B cell (primary cell): ENCODE data around the gene GPHN. TPM values are rescaled to one million over a fixed set of nuclear protein-coding genes. Genes with fewer than 3 reads are reported as not detected.

Source experiments
- ATAC-seq: fragments of 200-7000 bp; cut with Tn5 transposase; one replicate; pipeline ENCODE4 v1.10.0; 2021; ENCODE audit warnings: low read depth, mild to moderate bottlenecking, moderate number of reproducible peaks, moderate library complexity
- CTCF ChIA-PET: fragments of 350-600 bp; sonication (Branson Sonifier 250); formaldehyde crosslinking; loops from one replicate; lab custom pipeline; 2021; ENCODE audit warnings: antibody characterized with exemption, inconsistent platforms; lab: Charles Lee
- POLR2A ChIA-PET: fragments of 350-600 bp; sonication (Branson Sonifier 250); formaldehyde crosslinking; loops from one replicate; lab custom pipeline; 2021; ENCODE audit warnings: antibody characterized with exemption; lab: Charles Lee
- DNase-seq: peaks from one replicate; pipeline ENCODE4 v3.0.0; 2013
- H2AFZ ChIP-seq: 2 replicates; pipeline ENCODE4 v1.6.1; 2012; ENCODE audit warnings: mild to moderate bottlenecking, low read depth, low read length; ENCODE audit not compliant: insufficient read depth, poor library complexity, severe bottlenecking
- H3K27ac ChIP-seq, 2 donors: 1 replicate in 1 of 2; 2 replicates in 1 of 2; pipeline ENCODE4 v1.5.1; 2012 to 2013; ENCODE audit warnings: low read length in 2 of 2, mild to moderate bottlenecking in 2 of 2, moderate library complexity in 1 of 2
- H3K27me3 ChIP-seq, 4 experiments: fragments of 200-600 bp in 1 of 4; sonication (generic) in 1 of 4; replicated peaks in 1 of 4; 1 replicate in 2 of 4; 2 replicates in 2 of 4; pipeline versions ENCODE4 v1.6.1 to v1.7.0; 2013 to 2016; ENCODE audit warnings: low read length in 3 of 4, mild to moderate bottlenecking in 2 of 4, mixed read lengths in 1 of 4, moderate library complexity in 1 of 4; ENCODE audit not compliant: insufficient read depth in 4 of 4, control insufficient read depth in 3 of 4; ENCODE audit errors: control extremely low read depth in 1 of 4
- H3K36me3 ChIP-seq, 2 experiments: replicated peaks in 1 of 2; 1 replicate in 1 of 2; 2 replicates in 1 of 2; pipeline versions ENCODE4 v1.6.1 to v1.7.1; 2013; ENCODE audit warnings: low read length in 1 of 2; ENCODE audit not compliant: insufficient read depth in 2 of 2, control insufficient read depth in 1 of 2; ENCODE audit errors: control extremely low read depth in 1 of 2, extremely low read depth in 1 of 2
- H3K4me1 ChIP-seq, 2 donors: fragments of 200-600 bp in 1 of 2; sonication (generic) in 1 of 2; 1 replicate in 1 of 2; 2 replicates in 1 of 2; pipeline versions ENCODE4 v1.5.1 to v1.6.1; 2013 to 2017; ENCODE audit warnings: low read length in 2 of 2; ENCODE audit not compliant: control insufficient read depth in 2 of 2, insufficient read depth in 2 of 2
- H3K4me2 ChIP-seq: replicated peaks from 2 replicates; pipeline ENCODE3; 2012; ENCODE audit warnings: mild to moderate bottlenecking, low read depth, low read length; ENCODE audit not compliant: poor library complexity, severe bottlenecking
- H3K4me3 ChIP-seq, 5 experiments: fragments of 200-600 bp in 1 of 5; sonication (generic) in 1 of 5; 1 replicate in 3 of 5; 2 replicates in 2 of 5; pipeline versions ENCODE4 v1.5.1 to v1.7.0; 2011 to 2016; ENCODE audit warnings: low read length in 4 of 5, mild to moderate bottlenecking in 4 of 5, low read depth in 2 of 5, control low read depth in 1 of 5, moderate library complexity in 1 of 5; ENCODE audit not compliant: insufficient read depth in 1 of 5; ENCODE audit errors: control extremely low read depth in 1 of 5, extremely low read depth in 1 of 5
- H3K79me2 ChIP-seq: fragments of 200-600 bp; sonication (generic); one replicate; pipeline ENCODE4 v1.6.0; 2016; ENCODE audit warnings: low read length; ENCODE audit not compliant: control insufficient read depth, insufficient read depth
- H3K9ac ChIP-seq: fragments of 200-600 bp; sonication (generic); 2 replicates; pipeline ENCODE4 v1.6.1; 2017; ENCODE audit warnings: mild to moderate bottlenecking, low read length, moderate library complexity
- H3K9me3 ChIP-seq, 3 donors: one replicate each; pipeline versions ENCODE4 v1.6.1 to v1.7.1; 2013; ENCODE audit warnings: low read length in 2 of 3; ENCODE audit not compliant: control insufficient read depth in 2 of 3, insufficient read depth in 1 of 3; ENCODE audit errors: control extremely low read depth in 1 of 3
- H4K20me1 ChIP-seq: 2 replicates; pipeline ENCODE4 v1.6.0; 2012; ENCODE audit warnings: mild to moderate bottlenecking, low read length; ENCODE audit not compliant: insufficient read depth, control insufficient read depth, poor library complexity, severe bottlenecking
- H3K27ac Mint-ChIP-seq: one replicate; pipeline ENCODE4 v1.8.0; 2021; ENCODE audit warnings: mixed read lengths
- H3K27me3 Mint-ChIP-seq: one replicate; pipeline ENCODE4 v1.8.0; 2021; ENCODE audit warnings: mixed read lengths
- H3K4me1 Mint-ChIP-seq: one replicate; pipeline ENCODE4 v1.8.0; 2021; ENCODE audit warnings: mixed read lengths
- H3K4me3 Mint-ChIP-seq: one replicate; pipeline ENCODE4 v1.8.0; 2021; ENCODE audit warnings: mixed read lengths
- H3K9me3 Mint-ChIP-seq: one replicate; pipeline ENCODE4 v1.8.0; 2022; ENCODE audit warnings: mixed read lengths; ENCODE audit not compliant: insufficient read depth
- EZH2 ChIP-seq: IDR thresholded peaks from 2 replicates; pipeline ENCODE4 v1.6.1; 2012; ENCODE audit warnings: borderline replicate concordance, low read depth, mild to moderate bottlenecking, moderate library complexity, low read length; ENCODE audit not compliant: insufficient read depth, poor library complexity, severe bottlenecking
- WGBS: methylation state at CpG from one replicate; pipeline ENCODE4 v1.1.5; 2013; ENCODE audit warnings: missing lambda C conversion rate; ENCODE audit not compliant: insufficient coverage; 5-methylcytosine and 5-hydroxymethylcytosine counted together
- intact Hi-C: fragments of 100-400 bp; cut with micrococcal nuclease; formaldehyde crosslinking; loops from one replicate; pipeline ENCODE4 v1.10.0; 2022
- polyA plus RNA-seq: library from polyadenylated mRNA; depleted of rRNA; stranded (reverse); fragments of >200 nt; gene quantifications from 2 replicates; pipeline ENCODE4 v1.2.3, GENCODE V29; 2012
- total RNA-seq, 2 donors: library from RNA; stranded (reverse); fragments of 120-200 nt in 1 of 2; gene quantifications; 1 replicate in 1 of 2; 2 replicates in 1 of 2; pipeline versions ENCODE4 v1.2.3 to v1.2.4, GENCODE V29; 2013 to 2022
- TF ChIP-seq, protein P1 (sequence below): fragments of 200-600 bp; IDR thresholded peaks from one replicate; pipeline ENCODE4 v1.8.0; 2022; ENCODE audit warnings: antibody characterized with exemption, mild to moderate bottlenecking

The GPHN gene
- total and polyA plus RNA-seq, 2 donors (not counting 1 experiment from before 2014, with no cell fraction given), result 3.4 to 18.0 TPM

DNA sequence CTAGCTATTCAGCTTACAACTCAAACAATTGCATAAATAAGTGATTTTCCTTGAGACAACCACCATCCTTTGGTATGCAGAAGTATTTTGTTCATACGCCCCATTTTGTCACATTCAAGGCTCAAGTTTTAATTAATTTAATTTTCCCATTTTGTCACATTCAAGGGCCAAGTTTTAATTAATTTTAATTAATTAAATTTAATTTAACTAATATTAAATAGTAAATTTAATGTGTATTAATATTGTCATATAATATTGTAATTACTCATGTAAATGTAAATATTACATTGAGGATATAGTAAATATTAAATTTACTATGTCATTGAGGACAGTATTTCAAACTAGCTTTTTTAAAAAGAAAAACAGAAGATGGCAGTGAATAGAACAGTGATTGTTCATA lies 464.5 kb downstream of the GPHN start:
- H3K27me3 Mint-ChIP-seq, result no peaks in the 10 kb centered on the region
- no peak for DNase-seq
- Histone ChIP-seq H3K36me3 (no peaks in the 10 kb centered on the region), H3K4me2 (no peak overlapping the region), H3K27ac (no peak overlapping the region), H3K4me1 (no peaks in the 10 kb centered on the region), H3K79me2 (no peaks in the 10 kb centered on the region), H2AFZ (no peak overlapping the region), H3K9me3 (no peaks in the 10 kb centered on the region), H4K20me1 (no peaks in the 10 kb centered on the region), H3K4me3 (no peak overlapping the region), H3K9ac (no peak overlapping the region), H3K27me3 (no peaks in the 10 kb centered on the region)
- no peaks in the 10 kb centered on the region for H3K4me1 Mint-ChIP-seq
- ChIA-PET CTCF (no interaction called here), POLR2A (no interaction called here)
- no peak overlapping the region for H3K4me3 Mint-ChIP-seq
- intact Hi-C loops, result no loop called here
- no peak for ATAC-seq
- no peak overlapping the region for H3K27ac Mint-ChIP-seq
- TF ChIP-seq, protein P1, sequence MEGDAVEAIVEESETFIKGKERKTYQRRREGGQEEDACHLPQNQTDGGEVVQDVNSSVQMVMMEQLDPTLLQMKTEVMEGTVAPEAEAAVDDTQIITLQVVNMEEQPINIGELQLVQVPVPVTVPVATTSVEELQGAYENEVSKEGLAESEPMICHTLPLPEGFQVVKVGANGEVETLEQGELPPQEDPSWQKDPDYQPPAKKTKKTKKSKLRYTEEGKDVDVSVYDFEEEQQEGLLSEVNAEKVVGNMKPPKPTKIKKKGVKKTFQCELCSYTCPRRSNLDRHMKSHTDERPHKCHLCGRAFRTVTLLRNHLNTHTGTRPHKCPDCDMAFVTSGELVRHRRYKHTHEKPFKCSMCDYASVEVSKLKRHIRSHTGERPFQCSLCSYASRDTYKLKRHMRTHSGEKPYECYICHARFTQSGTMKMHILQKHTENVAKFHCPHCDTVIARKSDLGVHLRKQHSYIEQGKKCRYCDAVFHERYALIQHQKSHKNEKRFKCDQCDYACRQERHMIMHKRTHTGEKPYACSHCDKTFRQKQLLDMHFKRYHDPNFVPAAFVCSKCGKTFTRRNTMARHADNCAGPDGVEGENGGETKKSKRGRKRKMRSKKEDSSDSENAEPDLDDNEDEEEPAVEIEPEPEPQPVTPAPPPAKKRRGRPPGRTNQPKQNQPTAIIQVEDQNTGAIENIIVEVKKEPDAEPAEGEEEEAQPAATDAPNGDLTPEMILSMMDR, result no peak
- TF ChIP-seq EZH2, result no peak
- WGBS, result no CpG with 5 or more reads among the region's 1 CpG
- no peaks in the 10 kb centered on the region for H3K9me3 Mint-ChIP-seq

DNA sequence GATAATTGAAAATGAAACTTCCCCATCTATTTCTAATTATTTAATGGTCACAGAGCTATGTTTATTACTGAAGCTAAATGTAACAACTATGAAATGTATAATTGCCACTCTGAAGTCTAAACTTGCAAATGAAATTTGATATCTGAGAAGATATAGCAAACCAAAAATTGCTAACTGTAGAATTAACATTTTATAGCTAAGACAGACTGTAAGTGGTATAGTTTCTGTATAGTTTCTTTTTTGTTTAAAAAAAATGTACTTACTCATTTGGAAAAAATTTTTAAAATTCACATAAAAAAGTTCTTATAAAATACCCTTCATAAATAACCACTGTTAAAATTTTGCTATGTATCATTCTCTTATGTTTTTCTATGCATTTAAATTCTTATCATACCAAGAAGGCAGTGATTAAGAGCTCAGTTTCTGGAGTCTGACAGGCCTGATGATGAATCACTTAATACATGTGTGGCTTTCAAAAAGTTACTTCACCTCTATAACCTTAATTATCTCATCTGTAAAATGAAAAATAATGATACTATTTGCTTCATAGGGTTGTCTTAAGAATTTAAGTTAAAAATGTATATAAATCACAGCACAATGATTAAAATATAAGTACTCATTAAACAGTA lies 466.6 kb downstream of the GPHN start:
- Histone ChIP-seq H3K9ac (no peak overlapping the region), H4K20me1 (no peaks in the 10 kb centered on the region), H3K4me1 (no peaks in the 10 kb centered on the region), H3K79me2 (no peaks in the 10 kb centered on the region), H3K27me3 (no peaks in the 10 kb centered on the region), H3K27ac (no peak overlapping the region), H2AFZ (no peak overlapping the region), H3K9me3 (no peaks in the 10 kb centered on the region), H3K36me3 (no peaks in the 10 kb centered on the region), H3K4me2 (no peak overlapping the region), H3K4me3 (no peak overlapping the region)
- intact Hi-C loops, result no loop called here
- Mint-ChIP-seq H3K27ac (no peak overlapping the region), H3K9me3 (no peaks in the 10 kb centered on the region), H3K4me1 (no peaks in the 10 kb centered on the region), H3K27me3 (no peaks in the 10 kb centered on the region), H3K4me3 (no peak overlapping the region)
- TF ChIP-seq, protein P1, result no peak
- no peak for TF ChIP-seq EZH2
- DNase-seq (no peak), ATAC-seq (no peak)
- ChIA-PET POLR2A (no interaction called here), CTCF (no interaction called here)
